Heart left ventricle (tissue), 16 donors: ENCODE measurements around the gene LRRC32. TPM values are rescaled to one million over a fixed set of nuclear protein-coding genes. Genes with fewer than 3 reads are reported as not detected.
A peak's percentile ranks its signal among the peaks of the same experiment; 100 is the strongest.

Experiments
- ATAC-seq, 4 donors: fragments of 200-7000 bp; cut with Tn5 transposase; one replicate each; pipeline ENCODE4 v1.9.1; 2020 to 2022; ENCODE audit warnings: moderate library complexity in 4 of 4, mild to moderate bottlenecking in 3 of 4, moderate number of reproducible peaks in 1 of 4
- DNase-seq, 5 donors: peaks; one replicate each; pipeline ENCODE4 v3.0.0-alpha.2; 2020
- H3K27ac ChIP-seq, 12 donors: fragments of 200-600 bp; sonication (generic) in 4 of 12; one replicate each; pipeline versions ENCODE4 v1.5.0 to v1.8.0; 2016 to 2022; ENCODE audit warnings: mild to moderate bottlenecking in 2 of 12
- H3K27me3 ChIP-seq, 9 donors: fragments of 200-600 bp; sonication (generic) in 2 of 9; one replicate each; pipeline versions ENCODE4 v1.5.1 to v1.8.0; 2016 to 2022; ENCODE audit warnings: mild to moderate bottlenecking in 3 of 9
- H3K36me3 ChIP-seq, 9 donors: fragments of 200-600 bp; sonication (generic) in 2 of 9; one replicate each; pipeline versions ENCODE4 v1.5.0 to v1.8.0; 2018 to 2022; ENCODE audit warnings: mild to moderate bottlenecking in 2 of 9
- H3K4me1 ChIP-seq, 12 donors: fragments of 200-600 bp; sonication (generic) in 4 of 12; one replicate each; pipeline versions ENCODE4 v1.5.0 to v1.8.0; 2016 to 2022; ENCODE audit warnings: mild to moderate bottlenecking in 3 of 12
- H3K4me3 ChIP-seq, 12 donors: fragments of 200-600 bp; sonication (generic) in 4 of 12; one replicate each; pipeline versions ENCODE4 v1.5.0 to v1.8.0; 2017 to 2022; ENCODE audit warnings: mild to moderate bottlenecking in 9 of 12, moderate library complexity in 4 of 12
- H3K9me3 ChIP-seq, 12 donors: fragments of 200-600 bp; sonication (generic) in 4 of 12; one replicate each; pipeline versions ENCODE4 v1.5.0 to v1.8.0; 2016 to 2022; ENCODE audit warnings: mild to moderate bottlenecking in 1 of 12
- CTCF ChIP-seq, 12 donors: fragments of 200-600 bp; sonication (generic) in 4 of 12; IDR thresholded peaks; one replicate each; pipeline versions ENCODE4 v1.5.0 to v1.8.0; 2018 to 2022; ENCODE audit warnings: antibody characterized with exemption in 12 of 12, mild to moderate bottlenecking in 5 of 12
- POLR2A ChIP-seq, 2 donors: fragments of 450-650 bp; IDR thresholded peaks; one replicate each; pipeline ENCODE4 v1.6.1; 2017; ENCODE audit warnings: antibody characterized with exemption in 2 of 2, mild to moderate bottlenecking in 2 of 2, moderate library complexity in 2 of 2
- WGBS, 4 donors: extraction: QIAGEN DNeasy Blood & Tissue Kit in 2 of 4; methylation state at CpG; one replicate each; pipeline versions ENCODE4 v1.1.5 to v1.1.7; 2013 to 2018; 5-methylcytosine and 5-hydroxymethylcytosine counted together
- intact Hi-C, 10 donors: fragments of 100-400 bp; cut with DNase I; formaldehyde crosslinking; loops; one replicate each; pipeline versions ENCODE4 v1.11.1 to v1.14.2; 2022
- polyA plus RNA-seq, 2 donors: library from polyadenylated mRNA; stranded (reverse); fragments of 200-250 nt; gene quantifications; one replicate each; pipeline ENCODE4 v1.2.3, GENCODE V29; 2013
- total RNA-seq, 9 donors: library from RNA; depleted of rRNA in 2 of 9; stranded (reverse); fragments of >200 nt in 2 of 9; fragmentation: NEBNext Ultra II Directional in 3 of 9; extraction: Animal tissue kit (Norgen Biotek cat#: 25700) in 3 of 9; gene quantifications; one replicate each; pipeline versions ENCODE4 v1.1.0 to v1.2.4, GENCODE V29; 2016 to 2023
- donor health status: ischemic (EF 13 %, LVEDD 7.1; RV severe dilation, severe dysfunction).
- donor health status: healthy with polysubstance abuse.
- donor health status: DM: no; HTN: yes; CAD: no.
- donor health status: DM: no; HTN: no; CAD: no.
- donor health status: ischemic (EF 25% LVEDD 6.9; RV normal size, moderate dysfunction).
- donor health status: ischemic (EF 25% LVEDD 5.7; RV mildly dilated, moderate dysfunction).
- donor health status: healthy.
- donor health status: DM: yes; HTN: yes; CAD: no.
- donor health status: ischemic (EF 35%, LVEDD 5.7; RV mildly dilated, moderate dysfunction).
- donor health status: nonischemic (EF 11% LVEDD 7.7; RV severe dilation, severe dysfunction).
- donor health status: DM: yes; HTN: yes; CAD: no.
- donor health status: PGD.
- donor health status: ischemic (EF 29% LVEDD 5.4; RV normal size, mild dysfunction).
- donor health status: nonischemic (EF 23%, LVEDD 6.1; RV moderate dilation, normal function).

The LRRC32 gene
- total and polyA plus RNA-seq, 11 donors, result 20.1 to 79.0 (median 44.6) TPM

GRCh38 chr11:76671237-76671592, 668 bp upstream of the LRRC32 start:
- WGBS, 4 donors, result 16 to 31% (median 28%) methylated on average over 8 of the region's 8 CpGs
- ATAC-seq (peak in 1 of 4 donors; percentile 4), DNase-seq (no peak)
- Histone ChIP-seq H3K4me1 (peaks cover 0 to 55% (median 36%) of the 10 kb centered on the region in 12 donors), H3K27ac (peak overlapping the region; percentile 78 to 95 (median 90)), H3K27me3 (peaks cover 0 to 12% (median 0%) of the 10 kb centered on the region in 9 donors), H3K9me3 (no peaks in the 10 kb centered on the region), H3K4me3 (peak overlapping the region; percentile 49 to 87 (median 76)), H3K36me3 (no peaks in the 10 kb centered on the region)
- intact Hi-C loops, result loop anchor here in 3 of 10 donors (2.0 to 5.0 kb wide), 4 partner anchors 34 to 92 kb away; no protein-coding TSS in a partner anchor
- no peak for TF ChIP-seq CTCF (IDR thresholded peaks at IDR 0.05)
- no peak for TF ChIP-seq POLR2A (IDR thresholded peaks at IDR 0.05)

GRCh38 chr11:76669901-76670484, 554 bp downstream of the LRRC32 start:
- intact Hi-C loops, result loop anchor here in 5 of 10 donors (2.0 to 5.0 kb wide), 7 partner anchors 33 to 223 kb away; partner anchors contain the start of gene EMSY (in 1 of the 5)
- TF ChIP-seq CTCF (IDR thresholded peaks at IDR 0.05), result no peak
- no peak for TF ChIP-seq POLR2A (IDR thresholded peaks at IDR 0.05)
- Histone ChIP-seq H3K27me3 (peaks cover 0 to 12% (median 0%) of the 10 kb centered on the region in 9 donors), H3K27ac (peak overlapping the region; percentile 78 to 95 (median 90)), H3K9me3 (no peaks in the 10 kb centered on the region), H3K4me1 (peaks cover 0 to 67% (median 48%) of the 10 kb centered on the region in 12 donors), H3K36me3 (peaks cover 0 to 10% (median 0%) of the 10 kb centered on the region in 9 donors), H3K4me3 (peak overlapping the region; percentile 49 to 87 (median 76))
- ATAC-seq (peak in 1 of 4 donors; percentile 41), DNase-seq (peak; percentile 50 to 75 (median 69))
- WGBS, 4 donors, result 21 to 38% (median 24%) methylated on average over 23 to 24 of the region's 24 CpGs

- intact Hi-C loops, result loop anchor here in 4 of 10 donors (5.0 kb wide), 4 partner anchors 36 to 221 kb away; partner anchors contain the start of gene EMSY (in 1 of the 4)
- H3K27ac ChIP-seq, result peak overlapping the region; percentile 47 to 93 (median 80)
- peak in 3 of 5 donors; percentile 20 to 28 (median 23) for DNase-seq
- H3K27me3 ChIP-seq, result peaks cover 0 to 12% (median 0%) of the 10 kb centered on the region in 9 donors
- no peak for ATAC-seq
- H3K4me1 ChIP-seq, result peaks cover 6 to 78% (median 57%) of the 10 kb centered on the region in 12 donors
- WGBS, 4 donors, result 67 to 81% (median 78%) methylated on average over 2 to 3 of the region's 3 CpGs
- peaks cover 0 to 23% (median 8%) of the 10 kb centered on the region in 9 donors for H3K36me3 ChIP-seq
- no peak for TF ChIP-seq CTCF (IDR thresholded peaks at IDR 0.05)
- no peak for TF ChIP-seq POLR2A (IDR thresholded peaks at IDR 0.05)
- peak overlapping the region; percentile 13 to 87 (median 76) for H3K4me3 ChIP-seq
- no peaks in the 10 kb centered on the region for H3K9me3 ChIP-seq
Measured at GRCh38 chr11:76668362-76669155, 2.0 kb downstream of the LRRC32 start.
